Activated CD8-positive, alpha-beta memory T cell treated with anti-CD3 and anti-CD28 coated beads, Interleukin-2, amount 50 U/mL, for 1 hour (primary cell): ENCODE results near the gene CLCNKA.
"Not testable (repeated sequence)": the region's sequence is repeated elsewhere in the genome, so short reads cannot be mapped to it uniquely, and the experiment has no call there.

Source experiments
- DNase-seq: peaks from one replicate; pipeline ENCODE4 v3.0.0-alpha.2; 2020; ENCODE audit errors: extremely low read depth

Gene CLCNKA

DNA sequence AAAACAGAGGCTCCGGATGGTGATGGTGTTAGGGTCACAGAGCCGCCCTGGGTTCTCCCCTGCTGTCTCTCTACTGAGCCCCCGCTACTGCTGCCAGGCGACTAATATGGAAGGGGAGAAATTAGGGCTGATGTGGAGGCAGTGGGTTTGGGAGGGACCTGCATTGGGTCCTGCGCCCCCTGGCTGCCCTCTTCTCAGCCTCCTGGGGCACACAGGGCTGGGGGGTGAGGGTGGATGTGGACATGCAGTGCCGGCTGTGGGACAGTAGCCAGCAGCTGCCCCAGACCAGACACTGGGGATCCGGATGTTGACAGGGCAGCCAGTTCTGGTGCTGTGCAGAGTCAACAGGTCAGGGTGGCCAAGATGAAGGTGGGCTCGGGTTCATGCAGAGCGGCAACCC is 20.3 kb downstream of the CLCNKA start:
- DNase-seq: no peak

DNA sequence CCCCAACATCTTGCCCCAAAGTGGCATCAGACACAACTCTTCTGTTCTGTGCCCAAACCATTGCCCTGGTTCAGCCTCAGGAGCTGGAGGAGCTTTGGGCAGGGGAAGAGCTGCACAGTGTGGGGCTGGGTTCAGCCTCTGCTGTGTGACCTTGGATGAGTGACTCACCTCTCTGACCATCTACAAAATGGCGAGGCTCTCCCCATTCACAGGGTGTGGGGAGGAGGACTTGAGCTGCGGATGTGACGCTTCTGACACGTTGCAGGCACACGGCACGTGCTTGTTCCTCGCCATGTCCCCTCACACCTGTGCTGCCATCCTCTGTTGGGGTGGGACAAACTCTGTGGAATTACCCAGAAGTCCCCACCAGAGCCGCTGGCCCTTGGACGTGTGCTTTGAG is 20.8 kb downstream of the CLCNKA start:
- DNase-seq: not testable (repeated sequence)

DNA sequence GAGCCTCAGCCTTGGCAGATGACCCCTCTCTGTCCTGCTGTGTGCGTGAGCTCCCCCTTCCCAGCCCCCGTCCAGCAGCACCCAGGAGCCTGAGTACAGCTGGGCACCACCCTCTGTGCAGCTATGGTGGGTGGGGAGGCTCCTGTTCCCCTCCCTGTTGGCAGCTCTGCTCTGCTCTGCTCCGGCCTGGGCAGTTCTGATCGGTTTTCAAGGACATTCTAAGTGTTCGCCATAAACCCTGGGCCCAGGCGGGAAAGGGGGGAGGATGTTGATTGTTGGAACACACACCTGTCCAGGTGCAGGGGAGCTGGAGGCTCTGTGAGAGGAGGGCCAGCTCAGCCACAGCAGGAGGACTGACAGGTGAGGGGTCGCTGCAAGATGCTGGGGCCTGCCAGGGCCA is 21.7 kb downstream of the CLCNKA start, which contains the start of gene CLCNKB:
TSS of gene CLCNKB (plus strand) at position 262 of the 400 bp plus-strand sequence. CDS start 711 bp downstream, outside the sequence.
- no peak for DNase-seq

DNA sequence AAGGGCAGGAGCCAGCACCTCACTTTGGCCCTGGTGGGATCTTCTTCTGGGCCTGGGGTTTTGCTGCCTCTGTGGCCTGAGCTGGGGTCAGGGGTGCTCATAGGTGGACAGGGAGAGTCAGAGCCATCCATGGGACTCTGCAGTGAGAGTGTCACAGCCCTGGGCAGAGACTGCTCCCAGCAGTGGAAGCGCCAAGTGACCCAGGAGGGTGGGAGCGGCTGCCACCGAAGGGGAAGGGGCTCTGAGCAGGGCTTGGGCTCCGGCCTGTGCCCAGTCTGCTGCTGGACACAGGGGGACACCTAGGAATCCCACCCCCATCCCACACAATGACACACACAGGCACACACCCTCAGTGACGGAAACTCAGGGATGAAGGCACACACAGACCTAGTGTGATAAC is 22.1 kb downstream of the CLCNKA start:
- DNase-seq: no peak

DNA sequence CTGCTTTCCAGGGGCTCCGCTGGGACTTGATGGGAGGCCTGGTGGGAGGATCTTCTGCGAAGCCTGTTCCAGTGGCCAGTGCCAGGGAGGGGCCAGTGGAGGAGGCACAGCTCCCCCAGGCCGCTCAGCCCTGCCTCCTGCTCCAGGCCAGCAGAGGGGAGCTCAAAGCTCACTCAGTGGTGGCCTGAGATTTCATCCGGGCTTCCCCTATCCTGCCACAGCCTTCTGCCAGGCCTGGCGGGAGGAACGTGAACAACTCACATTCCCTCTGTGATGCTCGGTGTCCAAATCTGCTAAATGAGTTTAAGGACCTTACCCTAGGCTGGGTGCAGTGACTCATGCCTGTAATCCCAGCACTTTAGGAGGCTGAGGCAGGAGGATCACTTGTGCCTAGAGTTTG is 25.0 kb downstream of the CLCNKA start:
- no peak for DNase-seq

DNA sequence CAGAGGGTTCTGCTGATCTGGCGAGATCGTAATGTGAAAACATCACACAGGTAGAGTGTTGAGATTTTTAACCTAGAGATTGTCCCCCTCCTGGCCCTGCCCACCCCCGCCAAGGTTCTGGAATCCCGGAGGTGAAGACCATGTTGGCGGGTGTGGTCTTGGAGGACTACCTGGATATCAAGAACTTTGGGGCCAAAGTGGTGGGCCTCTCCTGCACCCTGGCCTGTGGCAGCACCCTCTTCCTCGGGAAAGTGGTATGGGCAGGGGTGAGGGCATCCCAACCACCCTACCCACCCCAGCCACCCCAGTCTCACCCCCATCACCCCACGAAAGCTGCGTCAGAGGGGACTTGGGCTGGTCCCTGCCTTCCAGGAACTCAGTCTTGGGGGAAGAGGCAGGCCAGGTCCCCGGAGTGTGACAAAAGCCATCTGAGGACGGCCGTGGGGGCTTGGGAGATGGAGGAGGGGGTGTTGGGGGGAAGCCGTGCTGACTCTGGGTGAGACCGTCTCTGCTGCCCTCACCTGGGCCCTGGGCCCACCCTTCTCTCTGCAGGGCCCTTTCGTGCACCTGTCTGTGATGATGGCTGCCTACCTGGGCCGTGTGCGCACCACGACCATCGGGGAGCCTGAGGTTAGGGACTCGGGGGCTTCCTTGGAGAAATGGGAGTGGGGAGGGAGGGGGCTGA is 26.1 kb downstream of the CLCNKA start:
- DNase-seq: no peak

DNA sequence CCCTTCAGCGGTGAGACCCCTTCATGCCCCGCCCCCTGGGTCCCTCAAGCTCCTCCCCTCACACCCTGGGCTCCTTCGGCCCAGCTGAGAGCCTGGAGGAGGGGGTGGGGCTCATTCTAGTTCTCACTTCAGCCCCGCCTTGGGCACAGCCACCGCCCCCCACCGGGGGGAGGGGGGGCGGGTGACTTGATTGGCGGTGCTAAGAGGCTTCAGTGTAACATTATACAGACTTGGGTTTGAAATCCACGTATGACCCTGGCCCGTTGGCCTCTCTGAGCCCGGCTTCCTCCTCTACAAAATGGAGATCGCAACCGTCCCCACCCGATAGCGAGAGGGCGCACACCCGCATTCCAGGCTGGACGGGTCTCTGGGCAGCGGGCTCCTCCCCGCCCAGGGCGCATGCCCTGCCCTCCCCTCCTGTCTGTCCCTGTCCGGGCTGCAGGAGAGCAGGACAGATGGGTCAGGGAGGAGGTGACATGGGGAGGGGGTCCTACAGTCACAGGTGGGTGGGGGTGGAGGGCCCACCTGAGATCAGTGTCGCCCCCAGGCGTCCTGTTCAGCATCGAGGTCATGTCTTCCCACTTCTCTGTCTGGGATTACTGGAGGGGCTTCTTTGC is 26.8 kb downstream of the CLCNKA start:
- no peak for DNase-seq

DNA sequence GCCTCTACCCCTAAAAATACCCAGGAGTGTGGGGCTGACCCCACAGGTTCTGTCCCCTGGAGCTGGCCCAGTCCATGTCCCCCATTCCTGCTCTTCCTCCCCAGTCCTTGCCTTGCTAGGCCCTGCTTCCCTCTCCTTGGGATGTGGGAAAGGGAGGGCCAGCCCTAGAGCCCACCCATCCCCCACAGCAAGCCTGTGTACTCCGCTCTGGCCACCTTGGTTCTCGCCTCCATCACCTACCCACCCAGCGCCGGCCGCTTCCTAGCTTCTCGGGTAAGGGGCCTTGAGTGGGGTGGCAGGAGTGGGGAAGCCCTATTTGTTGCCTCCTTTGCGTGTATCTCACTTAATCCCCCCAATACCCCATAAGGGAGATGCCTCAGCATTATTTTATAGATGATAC is 28.5 kb downstream of the CLCNKA start:
- no peak for DNase-seq

DNA sequence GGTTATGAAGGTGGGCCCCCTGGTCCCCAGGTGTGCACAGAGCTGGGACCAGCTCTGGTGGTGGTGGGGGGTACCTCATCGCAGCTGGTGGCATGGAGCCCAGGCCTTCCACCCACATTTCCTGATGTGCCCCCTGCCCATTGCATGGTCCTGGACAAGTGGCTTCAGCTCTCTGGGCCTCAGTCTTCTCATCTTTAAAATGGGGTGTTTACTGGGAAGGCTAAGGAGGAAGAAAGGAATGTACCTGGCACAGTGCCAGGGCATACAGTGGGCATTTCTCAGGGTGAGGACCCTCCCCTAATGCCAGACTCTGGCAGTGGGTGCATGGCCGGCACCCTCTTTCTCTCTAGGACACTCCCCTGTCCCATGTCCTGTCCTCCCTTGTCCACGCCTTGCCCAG is 29.2 kb downstream of the CLCNKA start:
- no peak for DNase-seq

DNA sequence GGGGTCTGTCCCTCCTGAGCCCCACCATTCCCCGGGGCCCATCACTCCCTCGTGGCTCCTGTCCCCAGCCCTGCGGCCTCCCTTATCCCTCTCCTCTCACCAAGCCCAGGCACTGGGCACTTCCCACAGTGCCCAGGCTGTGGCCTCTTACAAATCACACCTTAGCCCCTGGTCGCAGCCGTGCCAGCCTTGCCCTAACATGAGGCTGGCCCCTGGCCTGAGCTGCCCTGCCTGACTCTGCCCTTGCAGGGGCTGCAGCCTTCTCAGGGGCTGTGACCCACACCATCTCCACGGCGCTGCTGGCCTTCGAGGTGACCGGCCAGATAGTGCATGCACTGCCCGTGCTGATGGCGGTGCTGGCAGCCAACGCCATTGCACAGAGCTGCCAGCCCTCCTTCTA is 30.1 kb downstream of the CLCNKA start:
- not testable (repeated sequence) for DNase-seq

DNA sequence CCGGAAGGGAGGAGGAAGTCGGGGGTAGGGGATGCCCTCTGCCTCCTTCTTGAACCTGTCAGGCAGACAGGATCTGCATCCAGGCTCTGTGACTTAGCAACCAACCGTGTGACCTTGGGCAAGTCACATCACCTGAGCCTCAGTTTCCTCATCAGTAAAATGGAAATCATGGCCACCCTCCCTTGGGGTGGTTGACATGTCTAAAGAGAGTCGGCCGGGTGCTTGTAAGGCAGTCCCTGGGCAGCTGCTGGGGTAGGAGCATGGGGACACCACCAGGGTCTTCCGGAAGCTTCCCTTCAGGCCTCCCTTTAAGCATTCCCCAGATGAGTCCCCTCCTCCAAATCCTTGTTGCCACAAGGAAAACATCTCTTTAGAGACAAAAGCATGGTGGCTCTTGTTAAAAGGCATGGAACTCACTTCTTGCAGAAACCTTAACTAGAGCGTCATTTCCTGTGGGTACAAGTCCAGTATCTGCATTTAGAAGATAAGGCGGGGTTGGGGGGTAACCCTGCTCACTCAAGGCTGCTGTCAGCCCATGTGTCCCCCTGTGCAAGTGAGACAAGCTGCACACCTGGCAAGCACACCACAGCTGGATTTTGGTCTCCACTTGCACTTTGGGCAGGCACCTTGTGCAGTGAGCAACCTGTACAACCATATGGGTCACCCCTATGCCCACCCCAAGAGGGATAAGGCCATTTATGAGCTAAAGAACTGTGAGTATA is 32.1 kb downstream of the CLCNKA start:
- DNase-seq: no peak

DNA sequence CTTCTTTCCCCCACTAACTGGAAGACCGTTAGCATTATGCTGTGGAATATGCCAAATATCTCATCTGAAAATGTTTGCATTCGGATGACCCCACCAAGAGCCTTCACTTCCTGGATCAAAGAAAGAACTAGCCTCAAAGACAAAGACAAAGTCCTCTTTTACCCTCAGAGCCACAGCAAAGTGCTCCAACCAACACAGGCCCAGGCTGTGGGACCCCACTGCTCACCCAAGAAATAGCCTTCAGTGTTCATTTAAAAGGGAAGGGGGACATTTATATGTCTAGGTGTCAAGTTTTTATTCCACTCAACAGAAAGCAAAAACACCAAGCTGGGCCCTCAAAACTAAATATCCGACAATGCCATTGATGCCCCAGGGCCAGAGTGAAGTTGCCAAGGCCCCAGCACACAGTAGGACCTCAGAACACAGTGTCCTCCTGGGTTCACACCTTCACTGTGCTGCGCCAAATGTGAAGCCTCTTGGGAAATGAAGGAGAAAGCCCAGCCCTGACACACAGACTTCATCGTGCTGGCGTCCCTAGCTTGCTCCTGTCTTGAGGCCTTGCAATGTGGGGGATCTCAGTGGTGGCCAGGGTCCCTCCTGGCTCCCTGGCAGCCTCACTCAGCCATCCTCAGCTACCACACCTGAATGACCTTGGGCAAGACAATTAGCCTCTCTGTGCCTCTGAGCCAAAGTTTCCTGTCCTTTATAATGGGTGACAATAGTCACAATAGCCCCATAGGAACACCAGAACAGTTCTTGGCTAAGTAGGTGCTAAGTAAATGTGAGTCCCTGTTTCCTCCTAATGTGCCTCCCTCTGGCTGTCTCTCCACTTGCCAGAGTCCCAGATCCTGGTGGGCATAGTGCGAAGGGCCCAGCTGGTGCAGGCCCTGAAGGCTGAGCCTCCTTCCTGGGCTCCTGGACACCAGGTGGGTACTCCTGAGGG is 33.0 kb downstream of the CLCNKA start:
- DNase-seq: no peak

DNA sequence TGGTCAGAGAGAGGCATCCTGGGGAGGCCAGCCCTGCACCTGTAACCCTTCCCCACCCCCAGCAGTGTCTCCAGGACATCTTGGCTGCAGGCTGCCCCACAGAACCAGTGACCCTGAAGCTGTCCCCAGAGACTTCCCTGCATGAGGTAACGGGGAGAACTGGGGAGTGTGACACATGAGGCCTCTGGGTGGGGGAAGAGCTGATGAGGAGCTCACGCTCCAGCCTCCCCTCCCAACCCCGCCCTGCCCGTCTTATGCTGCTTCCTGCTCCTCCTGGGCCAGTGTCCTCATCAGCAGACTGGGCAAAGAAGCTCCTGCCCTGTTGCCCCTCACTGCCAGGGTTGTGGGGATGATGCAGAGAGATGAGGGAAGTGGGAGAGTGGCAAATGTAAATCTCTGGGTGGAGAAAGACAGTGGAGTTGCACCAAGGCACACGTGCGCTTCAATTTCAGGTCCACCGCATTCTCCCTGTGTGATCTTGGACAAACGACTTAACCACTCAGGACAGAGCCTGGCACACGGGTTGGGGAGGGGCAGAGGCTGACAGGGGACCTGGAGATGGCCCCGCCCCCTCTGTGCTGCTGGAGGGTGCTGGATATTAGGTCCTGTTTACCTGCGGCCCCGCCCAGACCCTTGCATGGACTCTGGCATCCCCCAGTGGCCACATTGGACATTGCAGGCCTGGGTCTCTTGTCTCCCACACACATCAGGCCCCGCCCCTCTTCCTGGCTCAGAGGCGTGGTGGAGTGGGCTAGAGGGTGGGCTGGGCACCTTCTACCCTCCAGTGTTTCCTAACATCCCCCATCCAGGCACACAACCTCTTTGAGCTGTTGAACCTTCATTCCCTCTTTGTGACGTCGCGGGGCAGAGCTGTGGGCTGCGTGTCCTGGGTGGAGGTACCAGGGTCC is 34.0 kb downstream of the CLCNKA start:
- peak; percentile 36 for DNase-seq

DNA sequence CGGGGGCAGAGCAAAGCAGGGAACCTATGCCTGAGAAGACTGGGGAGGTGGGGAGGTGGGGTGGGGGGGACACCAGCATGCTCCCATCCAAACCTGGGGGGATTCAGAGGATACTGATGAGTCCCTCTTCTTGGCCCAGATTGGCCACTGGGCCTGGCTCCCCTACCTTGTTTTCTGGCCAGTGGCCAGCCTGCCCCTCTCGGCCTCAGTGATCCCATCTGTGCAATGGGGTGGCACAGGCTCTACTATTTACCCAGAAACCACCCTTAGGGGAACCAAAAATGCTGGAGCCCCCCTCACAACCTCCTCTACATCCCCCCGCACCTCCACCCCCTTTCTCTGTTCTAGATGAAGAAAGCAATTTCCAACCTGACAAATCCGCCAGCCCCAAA is 34.7 kb downstream of the CLCNKA start:
- DNase-seq: not testable (repeated sequence)

DNA sequence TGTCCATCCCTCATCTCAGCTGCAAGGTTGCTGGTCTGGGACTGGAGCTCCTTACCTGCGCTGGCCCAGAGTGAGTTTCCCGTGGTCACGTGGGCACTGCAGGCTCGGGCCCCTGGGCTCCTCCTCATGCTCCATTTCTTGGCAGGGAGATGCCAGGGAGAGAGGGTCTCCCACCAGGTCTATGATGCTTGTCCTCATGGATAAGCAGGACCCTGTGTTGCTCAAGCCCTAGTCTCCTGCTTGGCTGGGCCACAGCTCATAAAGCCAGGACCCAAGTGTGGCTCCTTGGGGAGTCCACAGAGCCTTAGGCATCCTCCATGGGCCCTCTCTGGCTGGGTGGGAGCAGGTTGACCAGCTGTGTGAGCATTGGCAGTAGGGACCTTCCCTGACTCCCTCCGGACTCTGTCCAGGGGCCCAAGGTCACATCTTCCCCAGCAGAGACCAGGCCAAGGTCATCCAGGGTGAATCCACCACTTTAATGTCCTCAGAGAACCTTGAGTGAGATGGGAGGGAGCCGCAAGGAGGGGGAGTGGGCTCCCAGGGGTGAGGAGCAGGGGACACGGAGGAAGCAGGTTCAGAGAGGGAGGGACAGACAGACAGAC is 35.6 kb downstream of the CLCNKA start:
- DNase-seq: not testable (repeated sequence)

DNA sequence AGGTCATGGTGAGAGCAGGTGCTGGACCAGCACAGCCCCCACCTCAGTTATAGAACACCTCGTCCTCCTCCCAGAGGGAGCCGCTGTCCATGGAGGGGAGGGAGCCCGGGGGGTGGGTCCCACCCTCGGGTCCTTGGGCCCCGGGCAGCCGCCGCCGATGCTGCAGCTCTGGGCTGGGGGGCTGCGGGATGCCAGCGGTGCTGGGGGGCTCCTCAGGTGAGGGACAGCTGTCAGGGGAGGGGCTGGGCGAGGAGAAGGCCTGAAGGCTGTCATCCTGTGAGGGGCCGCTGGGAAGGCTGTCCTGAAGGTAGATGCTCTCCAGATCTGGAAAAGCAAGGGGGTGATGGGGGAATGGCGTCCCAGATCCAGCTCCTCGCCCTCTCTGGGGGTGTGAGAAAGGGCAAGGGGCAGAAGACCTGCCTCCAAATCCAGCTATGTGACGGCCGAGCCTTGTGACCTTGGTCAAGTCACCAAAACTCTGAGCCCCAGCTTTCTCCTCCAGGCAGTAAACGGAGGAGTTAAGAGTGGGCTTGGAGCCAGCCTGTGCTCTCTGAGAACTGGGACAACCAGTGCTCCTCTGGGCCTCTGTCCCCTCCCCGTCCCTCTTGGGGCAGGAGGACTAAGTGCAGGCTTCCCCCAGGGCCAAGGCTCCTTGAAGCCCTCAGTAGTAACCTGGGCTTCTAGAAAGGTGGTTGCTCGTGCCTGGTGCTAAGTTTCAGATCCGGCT is 36.7 kb downstream of the CLCNKA start:
- not testable (repeated sequence) for DNase-seq

DNA sequence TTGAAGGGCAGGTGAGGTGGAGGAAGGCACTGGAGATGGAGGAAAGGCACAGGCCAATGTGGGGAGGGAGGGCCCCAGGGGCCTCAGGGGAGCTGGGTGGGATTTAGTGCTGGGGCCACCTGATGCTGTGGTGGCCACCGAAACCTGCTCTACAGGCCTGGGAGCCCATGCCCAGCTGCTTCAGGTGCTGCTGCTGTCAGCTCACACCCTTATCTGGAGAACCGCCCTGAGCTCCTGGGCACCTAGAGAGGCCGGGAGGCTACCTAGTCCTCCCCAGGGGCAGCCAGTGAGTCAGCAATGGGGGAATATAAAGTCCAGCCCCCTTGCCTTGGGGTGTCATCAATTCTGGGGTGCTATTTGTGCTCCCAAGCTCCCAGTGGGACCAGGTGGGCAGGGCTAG is 39.4 kb downstream of the CLCNKA start:
- no peak for DNase-seq

DNA sequence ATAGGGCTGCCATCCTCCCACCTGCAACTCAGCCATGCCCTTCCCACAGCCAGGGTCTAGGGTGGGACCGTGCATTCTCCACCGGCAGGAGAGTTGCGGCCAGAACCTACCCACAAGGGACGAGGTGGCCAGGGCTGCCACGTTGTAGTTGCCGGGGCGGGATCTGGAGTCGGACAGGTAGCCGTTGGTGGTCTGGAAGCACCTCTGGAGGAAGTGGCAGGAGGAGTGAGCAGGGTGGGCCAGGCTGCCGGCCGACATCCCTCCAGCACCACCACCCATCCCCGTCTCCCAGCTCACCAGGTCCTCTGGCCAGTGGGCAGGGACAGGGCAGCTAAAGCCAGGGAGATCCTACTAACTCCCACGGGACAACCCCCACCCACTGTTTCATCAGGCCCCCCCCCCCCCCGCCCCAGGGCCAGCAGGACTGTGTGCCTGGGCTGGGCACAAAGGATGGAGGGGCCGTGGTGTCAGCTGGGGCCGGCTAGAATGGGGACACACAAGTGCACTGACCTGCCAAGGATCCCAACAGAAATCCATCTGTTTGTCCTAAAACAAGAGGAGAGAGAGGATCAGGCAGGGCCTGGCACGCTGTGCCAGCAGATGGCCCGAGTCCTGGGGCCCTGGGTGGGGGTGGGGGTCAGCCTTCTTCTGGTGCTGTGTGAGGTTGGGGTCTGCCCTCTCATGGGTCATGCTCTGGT is 40.3 kb downstream of the CLCNKA start:
- DNase-seq: not testable (repeated sequence)

DNA sequence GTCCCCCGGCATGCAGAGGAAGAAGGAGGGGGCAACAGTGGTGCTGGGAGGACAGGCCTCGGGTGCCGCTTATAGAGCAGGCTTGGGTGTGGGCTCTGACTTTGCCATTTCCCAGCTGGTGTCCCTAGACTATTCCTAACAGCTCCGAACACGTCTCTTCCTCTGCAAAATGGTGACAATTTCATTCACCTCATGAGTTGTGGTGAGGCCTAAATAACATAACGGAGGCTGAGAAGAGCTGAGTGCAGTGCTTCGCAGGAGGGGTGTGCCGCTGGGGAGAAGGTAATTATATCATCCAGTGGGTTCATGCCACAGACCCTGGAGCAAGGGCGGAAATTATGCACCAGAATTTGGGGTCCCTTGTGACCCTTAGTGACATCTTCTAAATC is 40.8 kb downstream of the CLCNKA start:
- DNase-seq: not testable (repeated sequence)
